ENCODE data around the gene SLC35A1.

Gene SLC35A1

GRCh38 chr6:87465051-87465450 lies 7.7 kb upstream of the SLC35A1 start:
- Histone ChIP-seq H3F3A (ENCODE audit: control insufficient read depth, insufficient read depth) (no peaks in the 10 kb centered on the region), H3K4me2 (ENCODE audit: low read length) (no peak overlapping the region), H3K9me3 (ENCODE audit: control insufficient read depth, insufficient read depth, low read length) (0 out of 2 replicates have a peak, but pooled peaks cover 3% of the 10 kb centered on the region), H3K27ac (ENCODE audit: low read depth, low read length) (no peak overlapping the region), H3K4me3 (ENCODE audit: low read length) (no peak overlapping the region), H3K36me3 (ENCODE audit: control insufficient read depth, low read length) (no peaks in the 10 kb centered on the region), H3K27me3 (ENCODE audit: control insufficient read depth, low read length) (peaks cover 3% of the 10 kb centered on the region; the same call in 1 of the 2 replicates), H3K4me1 (ENCODE audit: control insufficient read depth, low read length) (no peaks in the 10 kb centered on the region), H3K79me2 (ENCODE audit: control insufficient read depth, low read length) (no peaks in the 10 kb centered on the region), H4K20me1 (ENCODE audit: control insufficient read depth, insufficient read depth, low read depth, low read length) (no peaks in the 10 kb centered on the region), H3K9me2 (replicated peaks; ENCODE audit: control insufficient read depth, low read length) (no peaks in the 10 kb centered on the region)
- no peak for TF ChIP-seq CTCF (IDR thresholded peaks at IDR 0.05; ENCODE audit: low read depth, low read length, poor library complexity, severe bottlenecking)
- no peak for TF ChIP-seq EZH2phosphoT487 (IDR thresholded peaks at IDR 0.05; ENCODE audit: borderline replicate concordance, low read length)

- peaks cover 34% of the 10 kb centered on the region for H3K79me2 ChIP-seq (ENCODE audit: control insufficient read depth, low read length)
- H4K20me1 ChIP-seq (ENCODE audit: control insufficient read depth, insufficient read depth, low read depth, low read length), result no peaks in the 10 kb centered on the region
- H3K9me3 ChIP-seq (ENCODE audit: control insufficient read depth, insufficient read depth, low read length), result no peaks in the 10 kb centered on the region
- H3K27me3 ChIP-seq (ENCODE audit: control insufficient read depth, low read length), result no peaks in the 10 kb centered on the region
- TF ChIP-seq CTCF (IDR thresholded peaks at IDR 0.05; ENCODE audit: low read depth, low read length, poor library complexity, severe bottlenecking), result no peak
- TF ChIP-seq EZH2phosphoT487 (IDR thresholded peaks at IDR 0.05; ENCODE audit: borderline replicate concordance, low read length), result no peak
- no peaks in the 10 kb centered on the region for H3K9me2 ChIP-seq (replicated peaks; ENCODE audit: control insufficient read depth, low read length)
- peak overlapping the region; percentile 94 for H3K4me2 ChIP-seq (ENCODE audit: low read length)
- no peaks in the 10 kb centered on the region for H3F3A ChIP-seq (ENCODE audit: control insufficient read depth, insufficient read depth)
- peak overlapping the region; percentile 47; the same call in 1 of the 2 replicates for H3K27ac ChIP-seq (ENCODE audit: low read depth, low read length)
- peak overlapping the region; percentile 90 for H3K4me3 ChIP-seq (ENCODE audit: low read length)
- peaks cover 28% of the 10 kb centered on the region for H3K4me1 ChIP-seq (ENCODE audit: control insufficient read depth, low read length)
- H3K36me3 ChIP-seq (ENCODE audit: control insufficient read depth, low read length), result peaks cover 10% of the 10 kb centered on the region
Measured at GRCh38 chr6:87473419-87473903, 687 bp downstream of the SLC35A1 start.

GRCh38 chr6:87481931-87482330 lies 9.2 kb downstream of the SLC35A1 start:
- Histone ChIP-seq H4K20me1 (ENCODE audit: control insufficient read depth, insufficient read depth, low read depth, low read length) (no peaks in the 10 kb centered on the region), H3K27ac (ENCODE audit: low read depth, low read length) (no peak overlapping the region), H3K4me1 (ENCODE audit: control insufficient read depth, low read length) (no peaks in the 10 kb centered on the region), H3K9me3 (ENCODE audit: control insufficient read depth, insufficient read depth, low read length) (no peaks in the 10 kb centered on the region), H3K79me2 (ENCODE audit: control insufficient read depth, low read length) (0 out of 2 replicates have a peak, but pooled peaks cover 3% of the 10 kb centered on the region), H3F3A (ENCODE audit: control insufficient read depth, insufficient read depth) (no peaks in the 10 kb centered on the region), H3K36me3 (ENCODE audit: control insufficient read depth, low read length) (peaks cover 15% of the 10 kb centered on the region), H3K9me2 (replicated peaks; ENCODE audit: control insufficient read depth, low read length) (no peaks in the 10 kb centered on the region), H3K4me3 (ENCODE audit: low read length) (no peak overlapping the region), H3K27me3 (ENCODE audit: control insufficient read depth, low read length) (no peaks in the 10 kb centered on the region), H3K4me2 (ENCODE audit: low read length) (no peak overlapping the region)
- TF ChIP-seq CTCF (IDR thresholded peaks at IDR 0.05; ENCODE audit: low read depth, low read length, poor library complexity, severe bottlenecking) (no peak), EZH2phosphoT487 (IDR thresholded peaks at IDR 0.05; ENCODE audit: borderline replicate concordance, low read length) (no peak)
